Left lobe of liver (tissue), 2 donors: Measurements from ENCODE around the gene PPP1R13B. TPM values are rescaled to one million over a fixed set of nuclear protein-coding genes. Genes with fewer than 3 reads are reported as not detected.
"Not testable (repeated sequence)": the region's sequence is repeated elsewhere in the genome, so short reads cannot be mapped to it uniquely, and the experiment has no call there.

ENCODE experiments used
- ATAC-seq: fragments of 200-7000 bp; cut with Tn5 transposase; one replicate; pipeline ENCODE4 v1.9.1; 2020; ENCODE audit warnings: mild to moderate bottlenecking, moderate library complexity
- DNase-seq: peaks from one replicate; pipeline ENCODE4 v3.0.0-alpha.2; 2020; ENCODE audit warnings: low spot score
- total RNA-seq: library from RNA; stranded (reverse); gene quantifications from one replicate; pipeline ENCODE4 v1.2.1, GENCODE V29; 2021
- donor health status: DM: no; HTN: no; CAD: no; lungs with moderate emphysema.
- donor health status: DM: no; HTN: yes; CAD: no.

PPP1R13B gene
- total RNA-seq, result 15.3 TPM

- ATAC-seq (peak; percentile 96), DNase-seq (peak; percentile 95)
Measured at GRCh38 chr14:103847451-103848174, at the start of gene PPP1R13B. Gene PPP1R13B (minus strand): TSS chr14:103847575. CDS start chr14:103847307, 268 bp downstream.

GRCh38 chr14:103896578-103896977 lies 49.2 kb upstream of the PPP1R13B start:
- DNase-seq, result no peak
- ATAC-seq, result no peak

- ATAC-seq (no peak), DNase-seq (no peak)
Measured at GRCh38 chr14:103894723-103895059, 47.3 kb upstream of the PPP1R13B start.

GRCh38 chr14:103894034-103894722 lies 46.8 kb upstream of the PPP1R13B start:
- DNase-seq, result peak; percentile 90
- peak; percentile 46 for ATAC-seq

- peak; percentile 80 for DNase-seq
Measured at GRCh38 chr14:103892247-103892646, 44.9 kb upstream of the PPP1R13B start.

GRCh38 chr14:103891667-103892215 lies 44.4 kb upstream of the PPP1R13B start:
- DNase-seq (no peak), ATAC-seq (no peak)

More at GRCh38 chr14:103892247-103892646, 44.9 kb upstream of the PPP1R13B start:
- peak; percentile 5 for ATAC-seq

- DNase-seq (peak; percentile 97), ATAC-seq (peak; percentile 71)
Measured at GRCh38 chr14:103890821-103891666, 43.7 kb upstream of the PPP1R13B start.

- ATAC-seq (no peak), DNase-seq (no peak)
Measured at GRCh38 chr14:103890052-103890371, 42.6 kb upstream of the PPP1R13B start.

GRCh38 chr14:103889313-103890051 lies 42.1 kb upstream of the PPP1R13B start:
- peak; percentile 29 for ATAC-seq
- peak; percentile 84 for DNase-seq

- not testable (repeated sequence) for ATAC-seq, DNase-seq
Measured at GRCh38 chr14:103889002-103889312, 41.6 kb upstream of the PPP1R13B start.

GRCh38 chr14:103887557-103888115 lies 40.3 kb upstream of the PPP1R13B start:
- no peak for ATAC-seq
- DNase-seq, result no peak

- no peak for DNase-seq
- ATAC-seq, result no peak
Measured at GRCh38 chr14:103887170-103887501, 39.8 kb upstream of the PPP1R13B start.

- DNase-seq (no peak), ATAC-seq (no peak)
Measured at GRCh38 chr14:103886304-103887169, 39.2 kb upstream of the PPP1R13B start.

- DNase-seq (no peak), ATAC-seq (no peak)
Measured at GRCh38 chr14:103885509-103885932, 38.1 kb upstream of the PPP1R13B start.

GRCh38 chr14:103884854-103885253 lies 37.5 kb upstream of the PPP1R13B start:
- ATAC-seq (no peak), DNase-seq (no peak)

- ATAC-seq (no peak), DNase-seq (no peak)
Measured at GRCh38 chr14:103883263-103883523, 35.8 kb upstream of the PPP1R13B start.

GRCh38 chr14:103882503-103883262 lies 35.3 kb upstream of the PPP1R13B start:
- peak; percentile 64 for DNase-seq
- peak; percentile 1 for ATAC-seq

GRCh38 chr14:103881268-103882201 lies 34.2 kb upstream of the PPP1R13B start:
- ATAC-seq (peak; percentile 70), DNase-seq (peak; percentile 98)
